ENCODE data around the gene KCNK7. TPM values are rescaled to one million over a fixed set of nuclear protein-coding genes. Genes with fewer than 3 reads are reported as not detected.

KCNK7 gene
- total and polyA plus RNA-seq, 2 experiments from 2014 or later, result 0.37 TPM; not detected in 1

DNA sequence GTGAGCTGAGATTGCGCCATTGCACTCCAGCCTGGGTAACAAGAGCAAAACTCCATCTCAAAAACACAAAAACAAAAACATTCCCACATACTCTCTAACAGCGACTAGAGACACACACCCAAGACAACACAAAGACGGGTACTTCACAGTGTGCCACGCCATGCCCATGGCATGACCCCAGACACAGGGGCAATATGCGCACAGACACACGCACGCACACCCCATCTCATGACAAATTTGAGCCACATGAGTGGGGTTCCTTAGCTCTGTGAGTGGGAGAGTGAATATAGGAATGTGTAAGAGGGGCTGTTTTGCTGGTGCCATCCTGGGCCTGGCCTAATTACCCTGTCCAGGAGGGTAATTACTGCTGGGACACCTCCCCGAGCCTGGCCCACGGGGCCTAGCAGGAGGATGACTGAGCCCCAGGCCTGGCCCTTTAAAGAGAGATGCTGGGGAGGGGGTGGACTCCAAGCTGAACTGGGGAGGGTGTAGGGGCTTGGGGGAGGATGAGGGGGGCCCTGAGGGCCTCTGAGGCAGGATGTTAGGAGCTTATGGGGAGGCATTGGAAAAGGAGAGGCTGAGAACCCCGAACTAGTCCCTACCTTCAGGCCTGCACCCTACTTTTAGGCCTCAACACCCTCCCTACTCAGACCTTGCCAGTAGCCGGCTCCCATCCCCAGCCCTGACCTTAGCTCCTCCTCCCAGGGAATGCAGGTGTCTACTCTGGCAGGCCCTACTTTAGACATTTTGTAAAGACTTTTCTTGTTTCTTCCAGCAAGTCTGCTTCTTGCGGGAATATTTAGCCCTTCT is 38.9 kb downstream of the KCNK7 start:
- H3K79me2 ChIP-seq, result peaks cover 29% of the 10 kb centered on the region
- H3K9me2 ChIP-seq (replicated peaks; ENCODE audit: insufficient read depth), result no peaks in the 10 kb centered on the region
- peak overlapping the region; percentile 96 for H3K4me2 ChIP-seq
- H3K4me1 ChIP-seq (ENCODE audit: insufficient read depth), result peaks cover 59% of the 10 kb centered on the region
- no peaks in the 10 kb centered on the region for H4K20me1 ChIP-seq (ENCODE audit: insufficient read depth, poor library complexity, severe bottlenecking)
- WGBS (ENCODE audit: low lambda C conversion rate, missing lambda C conversion rate), result 79% methylated on average over 11 of the region's 12 CpGs
- TF ChIP-seq EZH2 (IDR thresholded peaks at IDR 0.05; ENCODE audit: borderline replicate concordance) (no peak), EZH2phosphoT487 (IDR thresholded peaks at IDR 0.05; ENCODE audit: low read depth, severe bottlenecking, unreplicated experiment) (no peak)
- TF ChIP-seq, protein P1, sequence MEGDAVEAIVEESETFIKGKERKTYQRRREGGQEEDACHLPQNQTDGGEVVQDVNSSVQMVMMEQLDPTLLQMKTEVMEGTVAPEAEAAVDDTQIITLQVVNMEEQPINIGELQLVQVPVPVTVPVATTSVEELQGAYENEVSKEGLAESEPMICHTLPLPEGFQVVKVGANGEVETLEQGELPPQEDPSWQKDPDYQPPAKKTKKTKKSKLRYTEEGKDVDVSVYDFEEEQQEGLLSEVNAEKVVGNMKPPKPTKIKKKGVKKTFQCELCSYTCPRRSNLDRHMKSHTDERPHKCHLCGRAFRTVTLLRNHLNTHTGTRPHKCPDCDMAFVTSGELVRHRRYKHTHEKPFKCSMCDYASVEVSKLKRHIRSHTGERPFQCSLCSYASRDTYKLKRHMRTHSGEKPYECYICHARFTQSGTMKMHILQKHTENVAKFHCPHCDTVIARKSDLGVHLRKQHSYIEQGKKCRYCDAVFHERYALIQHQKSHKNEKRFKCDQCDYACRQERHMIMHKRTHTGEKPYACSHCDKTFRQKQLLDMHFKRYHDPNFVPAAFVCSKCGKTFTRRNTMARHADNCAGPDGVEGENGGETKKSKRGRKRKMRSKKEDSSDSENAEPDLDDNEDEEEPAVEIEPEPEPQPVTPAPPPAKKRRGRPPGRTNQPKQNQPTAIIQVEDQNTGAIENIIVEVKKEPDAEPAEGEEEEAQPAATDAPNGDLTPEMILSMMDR (IDR thresholded peaks at IDR 0.05; ENCODE audit: poor library complexity), result no peak
- H2AFZ ChIP-seq, result peak overlapping the region; percentile 36
- DNase-seq (ENCODE audit: low spot score), result no peak
- H3K4me3 ChIP-seq, result peak overlapping the region; percentile 60
- no peaks in the 10 kb centered on the region for H3K36me3 ChIP-seq (replicated peaks; ENCODE audit: insufficient read depth, low read depth)
- no peaks in the 10 kb centered on the region for H3K9me3 ChIP-seq (ENCODE audit: low read depth)
- H3K27me3 ChIP-seq, result no peaks in the 10 kb centered on the region
- H3K27ac ChIP-seq, result peak overlapping the region; percentile 98

DNA sequence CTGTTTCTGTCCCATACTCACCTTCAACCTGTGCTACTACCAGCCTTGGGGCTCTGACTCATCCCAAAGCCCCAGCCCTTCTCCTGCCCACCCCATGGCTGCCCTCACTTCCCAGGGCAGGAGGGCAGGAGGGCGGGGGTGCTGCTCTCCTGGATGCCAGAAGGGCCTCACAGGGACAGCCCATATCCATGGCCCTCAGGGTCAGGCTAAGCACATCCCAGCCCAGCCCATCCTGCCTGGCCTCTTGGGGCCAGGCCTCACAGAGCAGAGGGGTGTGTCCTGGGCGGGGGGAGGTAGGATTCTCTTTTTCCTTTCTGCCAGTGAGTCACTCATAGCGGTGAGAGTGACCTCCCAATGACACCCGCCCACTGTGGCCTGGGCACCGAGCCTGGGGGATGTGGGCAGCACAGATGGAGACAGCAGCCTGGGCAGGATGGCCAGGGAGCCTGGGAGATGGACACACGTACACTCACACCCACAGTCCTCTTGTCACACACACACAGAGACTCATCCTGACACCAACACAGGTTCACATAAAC is 39.8 kb downstream of the KCNK7 start:
- no peaks in the 10 kb centered on the region for H4K20me1 ChIP-seq (ENCODE audit: insufficient read depth, poor library complexity, severe bottlenecking)
- peak overlapping the region; percentile 96 for H3K4me2 ChIP-seq
- H2AFZ ChIP-seq, result no peak overlapping the region
- WGBS (ENCODE audit: low lambda C conversion rate, missing lambda C conversion rate), result 56% methylated on average over 6 of the region's 6 CpGs
- peak; percentile 80 for DNase-seq (ENCODE audit: low spot score)
- no peaks in the 10 kb centered on the region for H3K9me3 ChIP-seq (ENCODE audit: low read depth)
- peak overlapping the region; percentile 98 for H3K27ac ChIP-seq
- TF ChIP-seq EZH2phosphoT487 (IDR thresholded peaks at IDR 0.05; ENCODE audit: low read depth, severe bottlenecking, unreplicated experiment) (no peak), EZH2 (IDR thresholded peaks at IDR 0.05; ENCODE audit: borderline replicate concordance) (no peak)
- TF ChIP-seq, protein P1 (IDR thresholded peaks at IDR 0.05; ENCODE audit: poor library complexity), result no peak
- peaks cover 55% of the 10 kb centered on the region for H3K4me1 ChIP-seq (ENCODE audit: insufficient read depth)
- H3K27me3 ChIP-seq, result no peaks in the 10 kb centered on the region
- H3K79me2 ChIP-seq, result peaks cover 29% of the 10 kb centered on the region
- no peaks in the 10 kb centered on the region for H3K9me2 ChIP-seq (replicated peaks; ENCODE audit: insufficient read depth)
- no peak overlapping the region for H3K4me3 ChIP-seq
- H3K36me3 ChIP-seq (replicated peaks; ENCODE audit: insufficient read depth, low read depth), result no peaks in the 10 kb centered on the region

DNA sequence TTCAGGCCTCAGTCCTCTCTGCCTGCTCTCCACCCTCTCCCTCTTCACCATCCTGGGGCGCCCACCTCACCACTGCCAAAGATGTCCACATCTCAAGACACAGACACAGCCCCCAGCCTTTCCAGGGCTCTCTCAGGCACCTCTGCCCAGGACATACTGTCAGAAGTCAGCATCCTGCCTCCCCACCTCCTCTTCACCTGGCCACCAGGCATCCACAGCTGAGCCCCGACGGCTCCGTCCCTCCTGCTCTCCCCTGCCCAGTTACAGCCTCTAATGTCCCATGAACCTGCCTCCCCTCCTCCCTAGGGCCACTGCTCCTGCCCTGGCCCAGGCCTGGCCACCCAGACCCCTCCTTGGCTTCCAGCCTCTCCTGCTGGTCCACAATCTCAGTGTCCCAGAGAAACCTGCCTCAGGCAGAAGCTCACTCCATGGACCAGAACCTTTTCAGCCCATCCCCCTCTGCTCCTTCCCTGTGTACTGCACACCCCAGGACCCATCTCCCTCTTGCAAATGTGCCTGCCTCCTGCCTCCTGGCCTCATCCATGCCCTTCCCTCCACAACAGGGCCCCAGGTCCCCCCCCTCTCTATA is 40.7 kb downstream of the KCNK7 start:
- H3K27me3 ChIP-seq, result no peaks in the 10 kb centered on the region
- no peaks in the 10 kb centered on the region for H3K36me3 ChIP-seq (replicated peaks; ENCODE audit: insufficient read depth, low read depth)
- TF ChIP-seq EZH2phosphoT487 (IDR thresholded peaks at IDR 0.05; ENCODE audit: low read depth, severe bottlenecking, unreplicated experiment) (no peak), EZH2 (IDR thresholded peaks at IDR 0.05; ENCODE audit: borderline replicate concordance) (no peak)
- TF ChIP-seq, protein P1 (IDR thresholded peaks at IDR 0.05; ENCODE audit: poor library complexity), result no peak
- H2AFZ ChIP-seq, result no peak overlapping the region
- no peak overlapping the region for H3K27ac ChIP-seq
- WGBS (ENCODE audit: low lambda C conversion rate, missing lambda C conversion rate), result 95% methylated on average over 4 of the region's 4 CpGs
- H3K79me2 ChIP-seq, result peaks cover 29% of the 10 kb centered on the region
- H3K4me3 ChIP-seq, result no peak overlapping the region
- H3K9me3 ChIP-seq (ENCODE audit: low read depth), result no peaks in the 10 kb centered on the region
- H3K9me2 ChIP-seq (replicated peaks; ENCODE audit: insufficient read depth), result no peaks in the 10 kb centered on the region
- DNase-seq (ENCODE audit: low spot score), result no peak
- H4K20me1 ChIP-seq (ENCODE audit: insufficient read depth, poor library complexity, severe bottlenecking), result no peaks in the 10 kb centered on the region
- H3K4me1 ChIP-seq (ENCODE audit: insufficient read depth), result peaks cover 46% of the 10 kb centered on the region
- peak overlapping the region; percentile 96 for H3K4me2 ChIP-seq

Data from hepatocyte (in vitro differentiated cells).